Fibroblast of lung (primary cell): Measurements from ENCODE around the gene SYNE1.

ENCODE experiments used
- EZH2 ChIP-seq: IDR thresholded peaks from 2 replicates; pipeline ENCODE4 v1.5.1; 2012; ENCODE audit warnings: low read length, control low read depth, mild to moderate bottlenecking; ENCODE audit errors: missing control alignments
- TF ChIP-seq, protein P1 (sequence below), 2 donors: IDR thresholded peaks in 1 of 2; conservative IDR thresholded peaks in 1 of 2; 1 replicate in 1 of 2; 2 replicates in 1 of 2; pipeline ENCODE4 v1.5.1; 2011 to 2012; ENCODE audit warnings: low read length in 2 of 2, control low read depth in 1 of 2, inconsistent platforms in 1 of 2, low read depth in 1 of 2, mild to moderate bottlenecking in 1 of 2

DNA sequence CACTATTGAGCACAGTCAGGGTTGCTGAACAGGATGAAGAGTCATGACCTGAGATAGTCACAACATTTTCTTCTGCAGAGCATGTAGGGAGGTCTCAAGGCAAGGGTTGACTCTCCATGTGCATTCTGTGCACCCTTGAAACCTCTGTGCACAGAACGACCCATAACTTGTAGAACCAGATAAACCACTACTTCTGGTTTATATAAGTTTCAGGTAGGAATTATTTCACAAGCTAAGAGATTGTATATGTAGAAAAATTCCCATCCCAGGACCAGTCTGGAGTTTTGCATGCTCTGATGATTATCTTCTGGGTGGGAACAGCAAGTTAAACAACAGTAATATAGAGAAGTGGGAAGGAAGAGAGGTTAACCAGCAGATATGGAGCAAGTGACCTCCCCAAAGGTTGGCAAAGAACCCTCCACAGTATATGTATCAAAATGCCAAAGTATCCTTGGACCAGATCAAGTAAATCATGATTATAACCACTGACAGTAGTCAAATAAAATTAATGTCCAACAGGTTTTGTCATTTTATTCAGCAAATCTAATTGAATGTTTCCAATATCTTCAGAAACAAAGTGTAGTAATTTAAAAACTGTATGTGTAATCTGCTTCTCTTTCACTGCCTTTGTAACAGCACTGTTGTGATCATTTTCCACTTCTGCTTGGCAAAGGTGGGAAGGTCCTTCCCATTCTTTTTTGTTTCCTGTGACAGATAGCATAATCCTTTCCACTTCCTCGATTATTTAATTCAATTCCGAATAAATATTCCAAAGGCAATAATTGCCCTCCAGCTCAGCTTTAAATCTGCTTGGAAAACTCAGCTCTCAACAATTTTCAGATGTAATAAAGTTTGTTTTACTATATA lies 104.4 kb downstream of the SYNE1 start:
- TF ChIP-seq, protein P1, sequence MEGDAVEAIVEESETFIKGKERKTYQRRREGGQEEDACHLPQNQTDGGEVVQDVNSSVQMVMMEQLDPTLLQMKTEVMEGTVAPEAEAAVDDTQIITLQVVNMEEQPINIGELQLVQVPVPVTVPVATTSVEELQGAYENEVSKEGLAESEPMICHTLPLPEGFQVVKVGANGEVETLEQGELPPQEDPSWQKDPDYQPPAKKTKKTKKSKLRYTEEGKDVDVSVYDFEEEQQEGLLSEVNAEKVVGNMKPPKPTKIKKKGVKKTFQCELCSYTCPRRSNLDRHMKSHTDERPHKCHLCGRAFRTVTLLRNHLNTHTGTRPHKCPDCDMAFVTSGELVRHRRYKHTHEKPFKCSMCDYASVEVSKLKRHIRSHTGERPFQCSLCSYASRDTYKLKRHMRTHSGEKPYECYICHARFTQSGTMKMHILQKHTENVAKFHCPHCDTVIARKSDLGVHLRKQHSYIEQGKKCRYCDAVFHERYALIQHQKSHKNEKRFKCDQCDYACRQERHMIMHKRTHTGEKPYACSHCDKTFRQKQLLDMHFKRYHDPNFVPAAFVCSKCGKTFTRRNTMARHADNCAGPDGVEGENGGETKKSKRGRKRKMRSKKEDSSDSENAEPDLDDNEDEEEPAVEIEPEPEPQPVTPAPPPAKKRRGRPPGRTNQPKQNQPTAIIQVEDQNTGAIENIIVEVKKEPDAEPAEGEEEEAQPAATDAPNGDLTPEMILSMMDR (conservative IDR thresholded peaks at IDR 0.05 in 1 of 2, IDR thresholded peaks at IDR 0.05 in 1 of 2; ENCODE audit: low read depth in 1 of 2, low read length in 2 of 2): no peak
- no peak for TF ChIP-seq EZH2
